Esophagus muscularis mucosa (tissue), 4 donors: Measurements from ENCODE around the gene HOXB7. TPM values are rescaled to one million over a fixed set of nuclear protein-coding genes. Genes with fewer than 3 reads are reported as not detected.

Source experiments
- DNase-seq: peaks from one replicate; pipeline ENCODE4 v3.0.0-alpha.2; 2017; ENCODE audit errors: extremely low spot score
- H3K27ac ChIP-seq, 4 donors: fragments of 200-600 bp; sonication (generic); replicated peaks in 1 of 4; 1 replicate in 3 of 4; 2 replicates in 1 of 4; pipeline ENCODE4 v1.5.1; 2016 to 2019; ENCODE audit warnings: mild to moderate bottlenecking in 1 of 4
- H3K27me3 ChIP-seq, 4 donors: fragments of 200-600 bp; sonication (generic); one replicate each; pipeline versions ENCODE4 v1.5.1 to v1.6.0; 2016 to 2019
- H3K36me3 ChIP-seq, 4 donors: fragments of 200-600 bp; sonication (generic); one replicate each; pipeline ENCODE4 v1.5.1; 2016 to 2019
- H3K4me1 ChIP-seq, 4 donors: fragments of 200-600 bp; sonication (generic); one replicate each; pipeline ENCODE4 v1.5.1; 2016 to 2019
- H3K4me3 ChIP-seq, 4 donors: fragments of 200-600 bp; sonication (generic); 1 replicate in 2 of 4; 2 replicates in 2 of 4; pipeline ENCODE4 v1.5.1; 2016 to 2019; ENCODE audit warnings: mild to moderate bottlenecking in 4 of 4, moderate library complexity in 1 of 4
- H3K9me3 ChIP-seq, 4 donors: fragments of 200-600 bp; sonication (generic); 1 replicate in 3 of 4; 2 replicates in 1 of 4; pipeline ENCODE4 v1.5.1; 2016 to 2019
- EP300 ChIP-seq: sonication (generic); formaldehyde crosslinking; IDR thresholded peaks from one replicate; pipeline ENCODE4 v1.6.1; 2017; ENCODE audit warnings: antibody characterized with exemption
- POLR2A ChIP-seq: fragments of 450-650 bp; IDR thresholded peaks from one replicate; pipeline ENCODE4 v1.6.1; 2017; ENCODE audit warnings: antibody characterized with exemption, moderate library complexity, mild to moderate bottlenecking, low read depth
- POLR2AphosphoS5 ChIP-seq, 2 donors: sonication (generic); formaldehyde crosslinking; IDR thresholded peaks; one replicate each; pipeline ENCODE4 v1.6.1; 2017; ENCODE audit warnings: antibody characterized with exemption in 2 of 2
- WGBS: methylation state at CpG from one replicate; pipeline ENCODE4 v1.1.5; 2018; 5-methylcytosine and 5-hydroxymethylcytosine counted together
- intact Hi-C: fragments of 100-400 bp; cut with DNase I; formaldehyde crosslinking; loops from one replicate; pipeline ENCODE4 v1.15.1; 2023
- total RNA-seq, 4 donors: library from RNA; depleted of rRNA; stranded (reverse); fragments of >200 nt; gene quantifications; one replicate each; pipeline versions ENCODE4 v1.1.0 to v1.2.1, GENCODE V29; 2016
- TF ChIP-seq, protein P1 (sequence below), 3 experiments: fragments of 200-600 bp in 2 of 3; fragments of 450-650 bp in 1 of 3; sonication (generic) in 2 of 3; IDR thresholded peaks; one replicate each; pipeline ENCODE4 v1.5.1; 2017 to 2019; ENCODE audit warnings: antibody characterized with exemption in 3 of 3, mild to moderate bottlenecking in 2 of 3, moderate library complexity in 1 of 3

HOXB7 gene
- total RNA-seq, 4 donors from 2014 or later = 0.52 to 1.7 (median 0.66) TPM

DNA sequence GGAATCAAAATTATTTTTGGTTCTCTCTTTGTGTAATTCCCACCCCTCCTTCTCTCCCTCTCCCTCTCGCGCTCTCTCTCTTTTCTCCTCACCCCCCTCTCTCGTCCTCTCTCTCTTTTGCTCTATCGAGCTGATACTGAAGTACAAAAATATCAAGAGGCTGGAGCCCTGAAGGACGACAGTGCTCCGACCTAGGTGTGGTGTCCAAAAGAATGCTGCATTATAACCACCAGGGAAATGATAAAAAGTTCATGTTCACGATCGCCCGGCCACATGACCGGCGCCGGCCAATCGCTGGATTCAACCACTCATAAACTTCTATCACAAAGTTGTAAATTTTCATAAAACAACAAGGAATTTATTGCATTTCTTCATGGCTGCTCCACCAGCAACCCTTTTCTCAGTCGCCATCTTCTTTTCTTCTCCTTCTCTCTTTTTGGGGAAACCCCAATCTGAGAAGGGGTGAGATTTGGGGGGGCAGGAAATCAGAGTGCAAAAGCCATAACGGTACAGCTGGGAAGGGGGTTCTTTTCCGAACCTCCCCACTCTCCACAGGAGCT lies 6.0 kb downstream of the HOXB7 start, which contains the start of gene HOXB6:
TSS of gene HOXB6 (minus strand) at position 217 of the 560 bp plus-strand sequence. CDS start 6,836 bp downstream, outside the sequence.
- H3K36me3 ChIP-seq = no peaks in the 10 kb centered on the region
- no peak for TF ChIP-seq EP300
- no peak for TF ChIP-seq POLR2A
- no peak for TF ChIP-seq POLR2AphosphoS5 (IDR thresholded peaks at IDR 0.05)
- TF ChIP-seq, protein P1, sequence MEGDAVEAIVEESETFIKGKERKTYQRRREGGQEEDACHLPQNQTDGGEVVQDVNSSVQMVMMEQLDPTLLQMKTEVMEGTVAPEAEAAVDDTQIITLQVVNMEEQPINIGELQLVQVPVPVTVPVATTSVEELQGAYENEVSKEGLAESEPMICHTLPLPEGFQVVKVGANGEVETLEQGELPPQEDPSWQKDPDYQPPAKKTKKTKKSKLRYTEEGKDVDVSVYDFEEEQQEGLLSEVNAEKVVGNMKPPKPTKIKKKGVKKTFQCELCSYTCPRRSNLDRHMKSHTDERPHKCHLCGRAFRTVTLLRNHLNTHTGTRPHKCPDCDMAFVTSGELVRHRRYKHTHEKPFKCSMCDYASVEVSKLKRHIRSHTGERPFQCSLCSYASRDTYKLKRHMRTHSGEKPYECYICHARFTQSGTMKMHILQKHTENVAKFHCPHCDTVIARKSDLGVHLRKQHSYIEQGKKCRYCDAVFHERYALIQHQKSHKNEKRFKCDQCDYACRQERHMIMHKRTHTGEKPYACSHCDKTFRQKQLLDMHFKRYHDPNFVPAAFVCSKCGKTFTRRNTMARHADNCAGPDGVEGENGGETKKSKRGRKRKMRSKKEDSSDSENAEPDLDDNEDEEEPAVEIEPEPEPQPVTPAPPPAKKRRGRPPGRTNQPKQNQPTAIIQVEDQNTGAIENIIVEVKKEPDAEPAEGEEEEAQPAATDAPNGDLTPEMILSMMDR (IDR thresholded peaks at IDR 0.05) = no peak
- DNase-seq = no peak
- peaks cover 7 to 20% (median 15%) of the 10 kb centered on the region in 4 donors for H3K4me1 ChIP-seq
- WGBS = 17% methylated on average over 16 of the region's 16 CpGs
- H3K27me3 ChIP-seq = peaks cover 18 to 100% (median 92%) of the 10 kb centered on the region in 4 donors
- intact Hi-C loops = no loop called here
- H3K9me3 ChIP-seq = no peaks in the 10 kb centered on the region
- H3K27ac ChIP-seq = no peak within 1 kb of the TSS
- H3K4me3 ChIP-seq = peak within 1 kb of the TSS in 2 of 4 donors; percentile 8 to 16

DNA sequence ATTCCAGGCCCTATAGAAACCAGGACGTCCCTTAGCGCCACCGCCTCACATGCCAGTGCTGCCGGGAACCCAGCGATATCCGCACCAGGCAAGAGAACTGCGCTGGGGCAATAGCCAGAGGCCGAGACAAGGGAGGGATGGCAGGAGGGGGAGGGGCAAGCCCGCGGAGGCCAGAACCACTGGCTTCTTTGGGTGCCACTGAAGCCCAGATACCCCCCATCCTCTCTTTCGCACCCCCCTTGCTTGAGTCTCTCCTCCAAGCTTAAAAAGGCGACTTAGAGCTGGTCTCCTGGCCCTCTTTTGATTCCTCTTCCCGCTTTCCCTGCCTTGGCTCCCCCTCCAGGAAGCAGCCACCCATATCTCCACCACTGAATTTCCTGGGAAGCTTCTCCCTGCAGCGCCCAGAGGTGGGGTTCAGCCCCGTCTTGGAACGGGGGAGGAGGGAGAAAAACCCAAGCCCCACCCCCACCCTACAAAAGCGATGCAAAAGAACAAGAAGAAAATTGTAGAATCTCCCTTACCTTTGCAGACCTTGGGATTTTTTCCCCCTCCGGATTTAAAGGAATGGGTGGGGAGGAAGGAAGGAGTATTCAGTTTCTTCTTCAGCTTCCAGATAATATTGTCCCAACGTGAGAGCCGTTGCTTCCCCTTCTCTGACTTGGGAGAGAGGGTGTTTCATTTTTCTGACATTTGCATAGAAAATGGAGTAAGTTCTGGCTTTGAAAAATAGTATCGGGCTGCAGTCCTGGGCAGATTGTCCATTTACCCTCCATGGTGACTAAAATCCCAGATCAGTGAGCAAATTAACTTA lies 6.7 kb downstream of the HOXB7 start:
- 10% methylated on average over 20 of the region's 21 CpGs for WGBS
- H3K27ac ChIP-seq = no peak overlapping the region

GRCh38 chr17:48601539-48602425 lies 9.0 kb downstream of the HOXB7 start:
- intact Hi-C loops = no loop called here
- Histone ChIP-seq H3K4me3 (peak overlapping the region in 1 of 4 donors; percentile 12), H3K27me3 (peaks cover 18 to 100% (median 86%) of the 10 kb centered on the region in 4 donors), H3K36me3 (no peaks in the 10 kb centered on the region), H3K9me3 (no peaks in the 10 kb centered on the region), H3K27ac (no peak overlapping the region), H3K4me1 (peaks cover 18 to 38% (median 28%) of the 10 kb centered on the region in 4 donors)
- WGBS = 14% methylated on average over 14 of the region's 35 CpGs
- DNase-seq = no peak
- TF ChIP-seq POLR2A = no peak
- no peak for TF ChIP-seq POLR2AphosphoS5 (IDR thresholded peaks at IDR 0.05)
- TF ChIP-seq EP300 = no peak
- TF ChIP-seq, protein P1 (IDR thresholded peaks at IDR 0.05) = no peak

More for the DNA sequence above, 6.7 kb downstream of the HOXB7 start:
- no peaks in the 10 kb centered on the region for H3K9me3 ChIP-seq
- H3K36me3 ChIP-seq = no peaks in the 10 kb centered on the region
- peaks cover 5 to 18% (median 12%) of the 10 kb centered on the region in 4 donors for H3K4me1 ChIP-seq
- peak overlapping the region in 2 of 4 donors; percentile 8 to 16 for H3K4me3 ChIP-seq
- TF ChIP-seq, protein P1 (IDR thresholded peaks at IDR 0.05) = no peak
- TF ChIP-seq POLR2A = no peak
- DNase-seq = no peak
- peaks cover 18 to 100% (median 91%) of the 10 kb centered on the region in 4 donors for H3K27me3 ChIP-seq
- intact Hi-C loops = no loop called here

GRCh38 chr17:48601207-48601538 lies 9.6 kb downstream of the HOXB7 start:
- H3K9me3 ChIP-seq = no peaks in the 10 kb centered on the region
- H3K27ac ChIP-seq = no peak overlapping the region
- no peaks in the 10 kb centered on the region for H3K36me3 ChIP-seq
- WGBS = 24% methylated on average over 4 of the region's 4 CpGs
- intact Hi-C loops = no loop called here
- TF ChIP-seq EP300 = no peak
- TF ChIP-seq POLR2A = no peak
- no peak for TF ChIP-seq POLR2AphosphoS5 (IDR thresholded peaks at IDR 0.05)
- TF ChIP-seq, protein P1 (IDR thresholded peaks at IDR 0.05) = no peak
- DNase-seq = no peak
- peaks cover 23 to 44% (median 34%) of the 10 kb centered on the region in 4 donors for H3K4me1 ChIP-seq
- no peak overlapping the region for H3K4me3 ChIP-seq
- H3K27me3 ChIP-seq = peaks cover 18 to 100% (median 86%) of the 10 kb centered on the region in 4 donors
